ENCODE measurements around the gene C2orf15.

Gene C2orf15

GRCh38 chr2:99141110-99142108, at the start of gene C2orf15:
TSS of gene C2orf15 (plus strand) at chr2:99141707. CDS start at chr2:99150559, 8,852 bp downstream.
- Histone ChIP-seq H3K4me3 (ENCODE audit: low read depth, low read length) (peak within 1 kb of the TSS; percentile 81), H3K4me1 (ENCODE audit: control insufficient read depth, insufficient read depth, low read length) (peaks cover 2% of the 10 kb centered on the region; the same call in 1 of the 2 replicates), H3K36me3 (ENCODE audit: control insufficient read depth in 2 of 2, insufficient read depth in 1 of 2, low read length in 2 of 2) (no peaks in the 10 kb centered on the region; a peak in 1 of 3 replicates), H3K27ac (ENCODE audit: extremely low read depth, low read depth, low read length) (peak within 1 kb of the TSS; percentile 74; the same call in 1 of the 2 replicates), H3K9me3 (ENCODE audit: control insufficient read depth, insufficient read depth, low read depth, low read length) (no peaks in the 10 kb centered on the region; the same call in 1 of the 2 replicates)
- CTCF ChIA-PET: interaction anchor here (0.6 to 1.1 kb wide), 2 partner anchors 195 to 252 kb away, joined by 3 read pairs; partner anchors contain the start of gene TXNDC9
- POLR2A ChIA-PET: interaction anchor here (0.5 to 2.8 kb wide), 17 partner anchors 10 to 377 kb away, joined by 3 to 58 read pairs (median 4); partner anchors contain the start of genes CRACDL, EIF5B, LIPT1 and MITD1
- TF ChIP-seq PRDM10 (tag by site-specific recombination; IDR thresholded peaks at IDR 0.05) (peak; percentile 79; the same call in 1 of the 2 replicates), ZEB2 (tag by site-specific recombination; IDR thresholded peaks at IDR 0.05) (peak; percentile 82; the same call in 1 of the 2 replicates), GFI1B (tag by site-specific recombination; IDR thresholded peaks at IDR 0.05) (no peak), ZNF37A (tag by site-specific recombination; IDR thresholded peaks at IDR 0.05) (no peak), ZNF280D (tag by site-specific recombination; IDR thresholded peaks at IDR 0.05) (no peak), ZSCAN5A (tag by site-specific recombination; IDR thresholded peaks at IDR 0.05) (no peak), CTCF (tag by site-specific recombination; IDR thresholded peaks at IDR 0.05) (no peak), ZNF341 (tag by site-specific recombination; IDR thresholded peaks at IDR 0.05; ENCODE audit: low read depth) (peak; percentile 73), ZNF510 (tag by site-specific recombination; IDR thresholded peaks at IDR 0.05; ENCODE audit: insufficient replicate concordance) (no peak), OSR2 (tag by site-specific recombination; IDR thresholded peaks at IDR 0.05) (no peak), ZNF433 (tag by site-specific recombination; IDR thresholded peaks at IDR 0.05; ENCODE audit: low read depth) (no peak), PATZ1 (tag by site-specific recombination; IDR thresholded peaks at IDR 0.05) (peak; percentile 98), SP3 (tag by site-specific recombination; IDR thresholded peaks at IDR 0.05) (peak; percentile 98), ZSCAN4 (tag by site-specific recombination; IDR thresholded peaks at IDR 0.05) (no peak), ZBTB26 (tag by site-specific recombination; optimal IDR thresholded peaks at IDR 0.05) (peak; percentile 88), ZNF169 (tag by site-specific recombination; IDR thresholded peaks at IDR 0.05) (no peak), ZNF214 (tag by site-specific recombination; IDR thresholded peaks at IDR 0.05; ENCODE audit: borderline replicate concordance) (no peak), IKZF3 (tag by site-specific recombination; IDR thresholded peaks at IDR 0.05) (0 out of 2 replicates have a peak, but pooled peaks have one; percentile 13), ZBTB1 (tag by site-specific recombination; IDR thresholded peaks at IDR 0.05) (no peak), KLF16 (tag by site-specific recombination; IDR thresholded peaks at IDR 0.05) (peak; percentile 4; the same call in 1 of the 2 replicates)
